Measurements from ENCODE around the gene TRIM28.

GRCh38 chr19:58514564-58515022 is 29.3 kb upstream of the TRIM28 start:
- TF ChIP-seq POLR2A (IDR thresholded peaks at IDR 0.05) (no peak), CTCF (IDR thresholded peaks at IDR 0.05) (no peak)
